Keratinocyte (primary cell): ENCODE measurements around the gene ADAMTSL3. TPM values are rescaled to one million over a fixed set of nuclear protein-coding genes. Genes with fewer than 3 reads are reported as not detected.

Source experiments
- DNase-seq: peaks from one replicate; pipeline ENCODE4 v3.0.0-alpha.2; 2011; ENCODE audit warnings: low read depth, missing footprints, low spot score
- FAIRE-seq: peaks from 2 replicates; lab custom pipeline; 2011; peaks lifted over from hg19 to GRCh38; lab: Jason Lieb, UNC
- H2AFZ ChIP-seq: 2 replicates; pipeline ENCODE4 v1.6.0; 2012; ENCODE audit warnings: low read length, control low read depth, inconsistent platforms; ENCODE audit not compliant: control insufficient read depth
- H3K27ac ChIP-seq: 2 replicates; pipeline ENCODE4 v1.5.1; 2011; ENCODE audit warnings: low read length; ENCODE audit not compliant: control insufficient read depth, insufficient read depth
- H3K27me3 ChIP-seq: 3 replicates; pipeline ENCODE4 v1.6.0; 2011; ENCODE audit warnings: low read length; ENCODE audit not compliant: control insufficient read depth, insufficient read depth; ENCODE audit errors: extremely low read depth
- H3K36me3 ChIP-seq, 2 experiments: 2 replicates in 1 of 2; 3 replicates in 1 of 2; pipeline ENCODE4 v1.5.1; 2011; ENCODE audit warnings: low read length in 2 of 2, mild to moderate bottlenecking in 1 of 2; ENCODE audit not compliant: control insufficient read depth in 2 of 2, insufficient read depth in 2 of 2; ENCODE audit errors: extremely low read depth in 1 of 2
- H3K4me1 ChIP-seq: 3 replicates; pipeline ENCODE4 v1.5.1; 2011; ENCODE audit warnings: low read length; ENCODE audit not compliant: control insufficient read depth, insufficient read depth; ENCODE audit errors: extremely low read depth
- H3K4me2 ChIP-seq: 3 replicates; pipeline ENCODE4 v1.6.0; 2011; ENCODE audit warnings: low read depth, low read length; ENCODE audit not compliant: control insufficient read depth, insufficient read depth; ENCODE audit errors: extremely low read depth
- H3K4me3 ChIP-seq, 3 experiments: fragments of 200-600 bp in 1 of 3; sonication (generic) in 1 of 3; 2 replicates in 2 of 3; 3 replicates in 1 of 3; pipeline ENCODE4 v1.5.1; 2011 to 2016; ENCODE audit warnings: low read length in 3 of 3, mild to moderate bottlenecking in 3 of 3, control low read depth in 2 of 3, inconsistent platforms in 1 of 3, low read depth in 1 of 3, mixed read lengths in 1 of 3, mixed run types in 1 of 3, moderate library complexity in 1 of 3; ENCODE audit not compliant: control insufficient read depth in 2 of 3, insufficient read depth in 2 of 3; ENCODE audit errors: extremely low read depth in 1 of 3
- H3K79me2 ChIP-seq: 2 replicates; pipeline ENCODE4 v1.6.0; 2012; ENCODE audit warnings: low read length; ENCODE audit not compliant: control insufficient read depth, insufficient read depth
- H3K9ac ChIP-seq: 3 replicates; pipeline ENCODE4 v1.6.0; 2011; ENCODE audit warnings: low read length; ENCODE audit not compliant: control insufficient read depth, insufficient read depth; ENCODE audit errors: extremely low read depth
- H3K9me1 ChIP-seq: 3 replicates; pipeline ENCODE4 v1.6.0; 2011; ENCODE audit warnings: low read length; ENCODE audit not compliant: control insufficient read depth, insufficient read depth; ENCODE audit errors: extremely low read depth
- H3K9me3 ChIP-seq: 2 replicates; pipeline ENCODE4 v1.5.1; 2012; ENCODE audit warnings: low read depth, low read length; ENCODE audit not compliant: control insufficient read depth
- H4K20me1 ChIP-seq: 3 replicates; pipeline ENCODE4 v1.6.0; 2011; ENCODE audit warnings: low read length; ENCODE audit not compliant: control insufficient read depth, insufficient read depth; ENCODE audit errors: extremely low read depth
- CTCF ChIP-seq, 3 experiments: IDR thresholded peaks in 1 of 3; conservative IDR thresholded peaks in 1 of 3; optimal IDR thresholded peaks in 1 of 3; 2 replicates in 2 of 3; 3 replicates in 1 of 3; pipeline versions ENCODE3 to v1.5.1; 2011; ENCODE audit warnings: low read length in 3 of 3, mild to moderate bottlenecking in 3 of 3, moderate library complexity in 2 of 3, control low read depth in 1 of 3, inconsistent platforms in 1 of 3; ENCODE audit not compliant: insufficient read depth in 2 of 3; ENCODE audit errors: extremely low read depth in 1 of 3
- EZH2 ChIP-seq: IDR thresholded peaks from one replicate; pipeline ENCODE4 v1.6.1; 2012; ENCODE audit warnings: inconsistent platforms, mild to moderate bottlenecking, low read length, moderate library complexity
- dilution Hi-C: fragments of 300-500 bp; cut with MboI; formaldehyde crosslinking; loops from one replicate; pipeline ENCODE4 v1.7.0; 2020; ENCODE audit warnings: low sequenced_read_pairs; ENCODE audit not compliant: extremely low pct_ligation_motif_present
- polyA plus RNA-seq, 5 experiments: library from polyadenylated mRNA; depleted of rRNA in 3 of 5; stranded (reverse) in 3 of 5; stranded (forward) in 1 of 5; unstranded in 1 of 5; fragments of >200 nt; gene quantifications; 1 replicate in 1 of 5; 2 replicates in 3 of 5; 3 replicates in 1 of 5; pipeline versions ENCODE4 v1.2.1 to v1.2.3, GENCODE V29; 2011 to 2012; ENCODE audit warnings: missing spikeins in 2 of 5, low read depth in 1 of 5, low replicate concordance in 1 of 5

Gene ADAMTSL3
- polyA plus RNA-seq, 1 donor (not counting 4 experiments of a cell fraction or from before 2014, with no cell fraction given): 0.01 TPM

DNA sequence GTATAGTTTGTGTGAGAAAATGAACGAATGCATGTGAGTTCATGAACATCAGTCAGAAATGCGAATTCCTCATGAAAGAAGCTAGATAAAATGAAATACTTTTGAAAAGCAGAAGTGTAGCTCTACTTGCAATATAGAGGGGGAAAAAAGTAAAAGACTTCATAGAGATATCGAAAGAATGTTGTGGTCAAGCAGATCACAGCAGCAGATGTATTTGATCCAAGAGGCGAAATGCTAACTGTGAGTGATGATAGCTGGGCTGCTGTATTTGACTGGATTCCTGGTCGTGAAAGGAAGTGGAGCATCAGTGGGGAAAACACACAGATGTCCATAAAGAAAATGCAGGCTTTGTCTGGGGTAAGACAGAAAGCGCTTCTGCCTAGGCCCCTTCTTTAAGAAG, 112.4 kb downstream of the ADAMTSL3 start:
- no peak overlapping the region for H3K4me2 ChIP-seq
- no peaks in the 10 kb centered on the region for H3K9me1 ChIP-seq
- no peaks in the 10 kb centered on the region for H3K27me3 ChIP-seq
- DNase-seq (no peak), FAIRE-seq (no peak)
- TF ChIP-seq CTCF (optimal IDR thresholded peaks at IDR 0.05 in 1 of 3, IDR thresholded peaks at IDR 0.05 in 1 of 3, conservative IDR thresholded peaks at IDR 0.05 in 1 of 3; ENCODE audit: extremely low read depth in 1 of 3, insufficient read depth in 2 of 3, low read length in 3 of 3) (no peak), EZH2 (no peak)
- H3K9ac ChIP-seq: no peak overlapping the region
- no peaks in the 10 kb centered on the region for H3K79me2 ChIP-seq
- H4K20me1 ChIP-seq: no peaks in the 10 kb centered on the region
- H2AFZ ChIP-seq: no peak overlapping the region
- dilution Hi-C loops: no loop called here
- H3K4me3 ChIP-seq: no peak overlapping the region
- no peaks in the 10 kb centered on the region for H3K4me1 ChIP-seq
- no peak overlapping the region for H3K27ac ChIP-seq
- no peaks in the 10 kb centered on the region for H3K36me3 ChIP-seq
- no peaks in the 10 kb centered on the region for H3K9me3 ChIP-seq

GRCh38 chr15:83767741-83768140, 113.8 kb downstream of the ADAMTSL3 start:
- Histone ChIP-seq H3K4me1 (no peaks in the 10 kb centered on the region), H4K20me1 (no peaks in the 10 kb centered on the region), H3K27ac (no peak overlapping the region), H3K4me2 (no peak overlapping the region), H3K9me3 (no peaks in the 10 kb centered on the region), H3K79me2 (no peaks in the 10 kb centered on the region), H3K27me3 (no peaks in the 10 kb centered on the region), H3K36me3 (no peaks in the 10 kb centered on the region), H3K4me3 (no peak overlapping the region), H2AFZ (no peak overlapping the region), H3K9me1 (no peaks in the 10 kb centered on the region), H3K9ac (no peak overlapping the region)
- no peak for DNase-seq
- TF ChIP-seq EZH2: no peak
- no peak for TF ChIP-seq CTCF (optimal IDR thresholded peaks at IDR 0.05 in 1 of 3, IDR thresholded peaks at IDR 0.05 in 1 of 3, conservative IDR thresholded peaks at IDR 0.05 in 1 of 3; ENCODE audit: extremely low read depth in 1 of 3, insufficient read depth in 2 of 3, low read length in 3 of 3)
- dilution Hi-C loops: no loop called here
- no peak for FAIRE-seq
